D721Med (cell line): ENCODE measurements around the gene TEX44.

Experiments
- DNase-seq: peaks from one replicate; pipeline ENCODE4 v3.0.0; 2011; ENCODE audit warnings: low spot score; ENCODE audit not compliant: insufficient read length
- FAIRE-seq: peaks from 2 replicates; lab custom pipeline; 2011; peaks lifted over from hg19 to GRCh38; lab: Jason Lieb, UNC
- CTCF ChIP-seq: IDR thresholded peaks from 2 replicates; pipeline ENCODE4 v1.5.1; 2012; ENCODE audit warnings: mild to moderate bottlenecking, control low read depth; ENCODE audit not compliant: insufficient read depth; ENCODE audit errors: missing control alignments

TEX44 gene

GRCh38 chr2:231614559-231615057 lies 21.9 kb downstream of the TEX44 start:
- FAIRE-seq = no peak
- no peak for DNase-seq
- no peak for TF ChIP-seq CTCF

DNA sequence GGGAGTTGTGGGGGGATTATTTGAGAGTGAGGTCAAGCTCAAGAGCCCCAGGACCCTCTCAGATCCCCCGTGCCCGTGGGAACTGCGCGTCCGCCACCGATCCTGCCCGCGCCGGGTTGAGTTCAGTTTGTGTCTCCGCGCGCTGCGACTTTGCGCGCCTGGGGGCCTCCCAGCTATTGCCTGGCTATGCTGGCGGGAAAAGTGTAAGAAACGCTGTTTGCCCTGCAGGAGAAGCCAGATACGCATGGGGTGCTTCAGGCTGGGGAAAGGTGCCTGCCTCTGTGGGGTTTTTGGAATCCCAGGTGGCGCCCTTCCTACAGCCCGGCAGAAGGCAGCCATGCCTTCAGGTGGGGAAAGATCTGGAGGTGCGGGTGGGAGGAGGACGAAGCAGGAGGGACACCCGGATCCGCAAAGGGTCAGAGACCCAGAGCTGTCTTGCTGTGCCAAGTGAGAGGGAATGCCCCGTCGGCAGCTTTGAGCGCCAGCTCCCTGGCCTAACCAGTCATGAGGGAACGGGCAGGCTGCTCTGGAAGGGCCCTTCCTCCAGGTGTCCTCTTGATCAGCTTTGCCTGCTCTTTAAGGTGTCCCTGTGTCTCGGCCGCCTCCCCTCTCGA lies 22.5 kb downstream of the TEX44 start:
- FAIRE-seq (no peak), DNase-seq (no peak)
- TF ChIP-seq CTCF = no peak

- DNase-seq = no peak
- no peak for TF ChIP-seq CTCF
- no peak for FAIRE-seq
These were observed 23.6 kb downstream of the TEX44 start for GRCh38 chr2:231616296-231616695.

GRCh38 chr2:231617059-231617926 lies 24.6 kb downstream of the TEX44 start:
- DNase-seq = no peak
- no peak for TF ChIP-seq CTCF
- FAIRE-seq = no peak

- DNase-seq (no peak), FAIRE-seq (no peak)
- no peak for TF ChIP-seq CTCF
These were observed 28.6 kb downstream of the TEX44 start for GRCh38 chr2:231621051-231621879.

DNA sequence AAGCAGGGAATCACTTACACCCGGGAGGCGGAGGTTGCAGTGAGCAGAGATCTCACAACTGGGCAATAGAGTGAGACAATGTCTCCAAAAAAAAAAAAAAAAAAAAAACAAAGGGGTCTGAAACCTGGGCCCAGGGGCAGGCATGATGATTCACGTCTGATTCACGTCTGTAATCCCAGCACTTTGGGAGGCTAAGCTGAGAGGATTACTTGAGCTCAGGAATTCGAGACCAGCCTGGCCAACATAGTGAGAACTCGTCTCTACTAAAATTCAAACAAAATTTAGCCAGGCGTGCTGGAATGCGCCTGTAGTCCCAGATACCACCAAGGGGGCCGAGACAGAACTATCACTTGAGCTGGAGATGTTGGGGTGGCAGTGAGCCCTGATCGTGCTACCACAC lies 30.3 kb downstream of the TEX44 start:
- FAIRE-seq = no peak
- TF ChIP-seq CTCF = no peak
- no peak for DNase-seq
